WTC11 (cell line): ENCODE measurements around the gene ANO2. TPM values are rescaled to one million over a fixed set of nuclear protein-coding genes. Genes with fewer than 3 reads are reported as not detected.

Experiments
- ATAC-seq: fragments of 200-7000 bp; cut with Tn5 transposase; 2 replicates; pipeline ENCODE4 v1.10.0; 2021; ENCODE audit warnings: mild to moderate bottlenecking, moderate library complexity
- CTCF ChIA-PET: fragments of 300-600 bp; sonication (Branson Sonifier 250); formaldehyde crosslinking; loops from one replicate; lab custom pipeline; 2021; ENCODE audit warnings: antibody characterized with exemption; lab: Charles Lee
- POLR2A ChIA-PET: fragments of 350-600 bp; sonication (Branson Sonifier 250); formaldehyde crosslinking; loops from one replicate; lab custom pipeline; 2021; ENCODE audit warnings: antibody characterized with exemption; lab: Charles Lee
- DNase-seq: peaks from one replicate; pipeline ENCODE4 v3.0.0; 2021; ENCODE audit warnings: low spot score
- H3K27ac Mint-ChIP-seq: 2 replicates; pipeline ENCODE4 v1.8.0; 2021; ENCODE audit warnings: mixed read lengths
- H3K27me3 Mint-ChIP-seq: 2 replicates; pipeline ENCODE4 v1.8.0; 2021; ENCODE audit warnings: low read depth, mild to moderate bottlenecking, moderate library complexity, mixed read lengths
- H3K36me3 Mint-ChIP-seq: 2 replicates; pipeline ENCODE4 v1.8.0; 2021; ENCODE audit warnings: mixed read lengths
- H3K4me1 Mint-ChIP-seq: 2 replicates; pipeline ENCODE4 v1.8.0; 2022; ENCODE audit warnings: mixed read lengths
- H3K4me3 Mint-ChIP-seq: 2 replicates; pipeline ENCODE4 v1.8.0; 2021; ENCODE audit warnings: mild to moderate bottlenecking, moderate library complexity, mixed read lengths
- H3K9me3 Mint-ChIP-seq: 2 replicates; pipeline ENCODE4 v1.8.0; 2021; ENCODE audit warnings: mixed read lengths
- AFF4 ChIP-seq: sonication (generic); formaldehyde crosslinking; IDR thresholded peaks from 2 replicates; pipeline ENCODE4 v1.8.1; 2023; ENCODE audit warnings: mild to moderate bottlenecking, missing genetic modification reagents, borderline replicate concordance
- CREB1 ChIP-seq: sonication (generic); formaldehyde crosslinking; IDR thresholded peaks from 2 replicates; pipeline ENCODE4 v1.8.0; 2023; ENCODE audit warnings: mild to moderate bottlenecking, missing genetic modification reagents
- EMX1 ChIP-seq: fragments of 250-450 bp; sonication (Bioruptor Pico); IDR thresholded peaks from 2 replicates; pipeline ENCODE4 v1.8.0; 2021; ENCODE audit warnings: mild to moderate bottlenecking
- ESRRA ChIP-seq: sonication (generic); formaldehyde crosslinking; IDR thresholded peaks from 2 replicates; pipeline ENCODE4 v1.8.1; 2022; ENCODE audit warnings: mild to moderate bottlenecking, missing genetic modification reagents, borderline replicate concordance
- FOXP4 ChIP-seq: sonication (generic); formaldehyde crosslinking; IDR thresholded peaks from 2 replicates; pipeline ENCODE4 v1.8.0; 2022; ENCODE audit warnings: mild to moderate bottlenecking, missing genetic modification reagents
- GRHL2 ChIP-seq: fragments of 250-450 bp; sonication (Bioruptor Pico); IDR thresholded peaks from 2 replicates; pipeline ENCODE4 v1.8.0; 2022; ENCODE audit warnings: mild to moderate bottlenecking, moderate library complexity; ENCODE audit not compliant: insufficient replicate concordance, severe bottlenecking
- GTF2I ChIP-seq: fragments of 250-450 bp; sonication (Bioruptor Pico); conservative IDR thresholded peaks from 2 replicates; pipeline ENCODE4 v1.4.0; 2021; ENCODE audit warnings: mild to moderate bottlenecking
- IRF1 ChIP-seq: sonication (generic); formaldehyde crosslinking; IDR thresholded peaks from 2 replicates; pipeline ENCODE4 v1.8.0; 2023; ENCODE audit warnings: missing genetic modification reagents
- IRF2 ChIP-seq: sonication (generic); formaldehyde crosslinking; IDR thresholded peaks from 2 replicates; pipeline ENCODE4 v1.8.0; 2022; ENCODE audit warnings: low read depth, missing genetic modification reagents, borderline replicate concordance
- JAZF1 ChIP-seq: fragments of 250-450 bp; sonication (Bioruptor Pico); IDR thresholded peaks from 2 replicates; pipeline ENCODE4 v1.9.0; 2021; ENCODE audit warnings: moderate library complexity, mild to moderate bottlenecking, inconsistent platforms
- NR2C2 ChIP-seq: sonication (generic); formaldehyde crosslinking; IDR thresholded peaks from 2 replicates; pipeline ENCODE4 v1.8.0; 2022; ENCODE audit warnings: mild to moderate bottlenecking, missing genetic modification reagents
- PREB ChIP-seq: sonication (generic); formaldehyde crosslinking; IDR thresholded peaks from 2 replicates; pipeline ENCODE4 v1.8.1; 2022; ENCODE audit warnings: mild to moderate bottlenecking, missing genetic modification reagents, moderate library complexity, borderline replicate concordance
- SMAD4 ChIP-seq: sonication (generic); formaldehyde crosslinking; IDR thresholded peaks from 2 replicates; pipeline ENCODE4 v1.8.0; 2022; ENCODE audit warnings: mild to moderate bottlenecking, missing genetic modification reagents
- SOX15 ChIP-seq: fragments of 250-450 bp; sonication (Bioruptor Pico); IDR thresholded peaks from 2 replicates; pipeline ENCODE4 v1.9.0; 2021; ENCODE audit warnings: mild to moderate bottlenecking
- SP1 ChIP-seq: sonication (generic); formaldehyde crosslinking; conservative IDR thresholded peaks from 2 replicates; pipeline ENCODE4 v1.8.1; 2022; ENCODE audit warnings: missing genetic modification reagents
- TEAD4 ChIP-seq: sonication (generic); formaldehyde crosslinking; IDR thresholded peaks from 2 replicates; pipeline ENCODE4 v1.8.0; 2022; ENCODE audit warnings: mild to moderate bottlenecking, missing genetic modification reagents
- ZBTB43 ChIP-seq: sonication (generic); formaldehyde crosslinking; IDR thresholded peaks from 2 replicates; pipeline ENCODE4 v1.8.1; 2023; ENCODE audit warnings: mild to moderate bottlenecking, missing genetic modification reagents
- ZNF317 ChIP-seq: sonication (generic); formaldehyde crosslinking; IDR thresholded peaks from 2 replicates; pipeline ENCODE4 v1.8.1; 2023; ENCODE audit warnings: low read depth, mild to moderate bottlenecking, moderate library complexity, missing genetic modification reagents, borderline replicate concordance
- ZSCAN18 ChIP-seq: fragments of 250-450 bp; sonication (Bioruptor Pico); IDR thresholded peaks from 2 replicates; pipeline ENCODE4 v2.1.2; 2022; ENCODE audit warnings: mild to moderate bottlenecking, moderate library complexity
- total RNA-seq: library from RNA; stranded (reverse); gene quantifications from 3 replicates; pipeline ENCODE4 v1.2.3, GENCODE V29; 2021

Gene ANO2
- total RNA-seq, 1 experiment from 2014 or later, result 2.8 TPM

- peaks cover 28% of the 10 kb centered on the region for H3K4me1 Mint-ChIP-seq
- peaks cover 25% of the 10 kb centered on the region for H3K9me3 Mint-ChIP-seq
- H3K4me3 Mint-ChIP-seq, result no peak overlapping the region
- H3K27ac Mint-ChIP-seq, result no peak overlapping the region
- CTCF ChIA-PET, result interaction anchor here (3.2 kb wide), 1 partner anchor 94 kb away, joined by 12 read pairs; no protein-coding TSS in a partner anchor
- DNase-seq, result no peak
- POLR2A ChIA-PET, result interaction anchor here (0.7 kb wide), 1 partner anchor 105 kb away, joined by 3 read pairs; no protein-coding TSS in a partner anchor
- no peaks in the 10 kb centered on the region; the same call in 1 of the 2 replicates for H3K27me3 Mint-ChIP-seq
- no peak for ATAC-seq
- peaks cover 6% of the 10 kb centered on the region for H3K36me3 Mint-ChIP-seq
- TF ChIP-seq CREB1 (CRISPR knock-in tag) (no peak), ZBTB43 (CRISPR knock-in tag) (no peak), SMAD4 (CRISPR knock-in tag) (no peak), ZNF317 (CRISPR knock-in tag) (no peak), ESRRA (CRISPR knock-in tag) (no peak), AFF4 (CRISPR knock-in tag) (no peak), SOX15 (CRISPR knock-in tag) (no peak), FOXP4 (CRISPR knock-in tag) (no peak), GRHL2 (CRISPR knock-in tag) (no peak), EMX1 (CRISPR knock-in tag) (no peak), TEAD4 (CRISPR knock-in tag) (no peak), ZSCAN18 (no peak), NR2C2 (CRISPR knock-in tag) (no peak), IRF2 (CRISPR knock-in tag) (no peak), PREB (CRISPR knock-in tag) (no peak), GTF2I (CRISPR knock-in tag) (no peak), SP1 (CRISPR knock-in tag) (no peak), IRF1 (CRISPR knock-in tag) (no peak), JAZF1 (CRISPR knock-in tag) (no peak)
These were observed 390.3 kb downstream of the ANO2 start for GRCh38 chr12:5554711-5555110.
